ENCODE data around the gene TTC9C. TPM values are rescaled to one million over a fixed set of nuclear protein-coding genes. Genes with fewer than 3 reads are reported as not detected.
A peak's percentile ranks its signal among the peaks of the same experiment; 100 is the strongest.

TTC9C gene
- total and polyA plus RNA-seq, 2 of the 8 experiments (the other 6 are each of a cell fraction or from before 2014, with no cell fraction given), result 25.4 to 34.1 TPM

DNA sequence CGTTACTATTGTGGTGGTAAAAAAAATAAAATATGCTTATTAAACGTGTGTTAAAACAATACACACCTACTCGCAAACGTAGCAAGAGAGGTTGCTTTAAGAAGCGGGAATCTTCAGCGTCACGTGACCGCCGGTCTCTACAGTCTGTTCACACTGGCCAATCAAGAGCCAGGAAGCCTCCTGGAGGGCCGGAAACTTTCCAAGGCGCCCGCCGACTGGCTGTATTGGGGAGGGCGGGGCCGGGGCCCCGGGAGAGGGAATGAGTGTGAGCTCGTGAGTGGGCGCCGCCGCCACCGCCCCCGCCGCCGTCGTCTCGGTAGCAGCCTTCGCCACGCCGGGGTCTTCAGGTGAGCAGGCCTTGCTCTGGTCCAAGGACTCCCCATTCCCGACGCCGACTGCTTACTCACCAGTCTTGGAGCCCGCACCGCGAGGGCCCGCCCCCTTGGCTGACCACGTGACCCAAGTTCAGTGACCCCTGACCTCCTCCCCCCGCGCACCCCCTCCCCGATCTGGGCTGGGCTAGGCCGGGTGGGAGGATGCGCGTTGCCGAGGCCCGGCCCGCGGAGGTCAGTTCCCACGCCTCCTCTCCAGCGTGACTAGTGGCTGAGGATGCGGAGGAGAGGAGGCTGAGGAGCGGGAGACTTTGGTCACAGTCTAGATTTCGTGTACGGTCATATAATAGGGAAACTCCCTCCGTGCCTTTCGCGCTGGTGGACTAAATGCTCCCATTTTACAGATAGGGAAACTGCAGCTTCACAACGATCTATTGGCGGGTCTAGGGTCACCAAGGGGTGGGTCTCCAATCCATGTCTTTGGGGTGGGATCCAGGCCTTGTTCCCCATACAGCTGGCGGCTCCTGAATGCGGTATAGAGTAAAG lies 43.1 kb downstream of the TTC9C start, which contains the start of gene TAF6L (continued):
- TF ChIP-seq CTBP2 (IDR thresholded peaks at IDR 0.05; ENCODE audit: borderline replicate concordance, insufficient read depth, insufficient read length, low read length) (no peak), TCF12 (IDR thresholded peaks at IDR 0.05; ENCODE audit: low read depth, low read length) (no peak), RNF2 (IDR thresholded peaks at IDR 0.05; ENCODE audit: borderline replicate concordance, low read depth, low read length, missing control alignments, poor library complexity, severe bottlenecking) (no peak), MAFK (IDR thresholded peaks at IDR 0.05; ENCODE audit: low read depth, low read length) (no peak), CTCF (IDR thresholded peaks at IDR 0.05; ENCODE audit: control extremely low read depth in 1 of 3, insufficient read depth in 1 of 3, low read depth in 1 of 3, low read length in 3 of 3) (no peak), CHD1 (IDR thresholded peaks at IDR 0.05; ENCODE audit: low read depth, low read length) (no peak), SIX5 (IDR thresholded peaks at IDR 0.05; ENCODE audit: low read depth, low read length) (no peak), PHF8 (conservative IDR thresholded peaks at IDR 0.05; ENCODE audit: low read depth, low read length) (peak; percentile 88), EGR1 (IDR thresholded peaks at IDR 0.05; ENCODE audit: borderline replicate concordance, low read depth, low read length) (peak; percentile 80; the same call in 1 of the 2 replicates), SIN3A (conservative IDR thresholded peaks at IDR 0.05 in 1 of 2, IDR thresholded peaks at IDR 0.05 in 1 of 2; ENCODE audit: low read depth in 1 of 2, low read length in 2 of 2) (peak; percentile 45 to 57; a peak in 2 of 4 replicates)
- TF ChIP-seq, protein P1, sequence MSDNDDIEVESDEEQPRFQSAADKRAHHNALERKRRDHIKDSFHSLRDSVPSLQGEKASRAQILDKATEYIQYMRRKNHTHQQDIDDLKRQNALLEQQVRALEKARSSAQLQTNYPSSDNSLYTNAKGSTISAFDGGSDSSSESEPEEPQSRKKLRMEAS (IDR thresholded peaks at IDR 0.05), result peak; percentile 51

Measured in H1 (cell line).